Inferior parietal cortex (tissue), 1 donor: ENCODE results near the gene CMSS1.

Experiments used
- DNase-seq: peaks from one replicate; pipeline ENCODE4 v3.0.0-alpha.2; 2016; ENCODE audit errors: extremely low spot score

CMSS1 gene

GRCh38 chr3:100140976-100141375, 323.3 kb downstream of the CMSS1 start:
- DNase-seq = no peak

- no peak for DNase-seq
These were observed 323.9 kb downstream of the CMSS1 start for GRCh38 chr3:100141586-100141985.

- DNase-seq = no peak
These were observed 326.7 kb downstream of the CMSS1 start for GRCh38 chr3:100144255-100144866.

GRCh38 chr3:100149130-100149529, 331.5 kb downstream of the CMSS1 start:
- DNase-seq = no peak

- DNase-seq = no peak
These were observed 332.2 kb downstream of the CMSS1 start for GRCh38 chr3:100149713-100150415.

GRCh38 chr3:100150473-100150872, 332.8 kb downstream of the CMSS1 start:
- DNase-seq = no peak

GRCh38 chr3:100151024-100151707, 333.5 kb downstream of the CMSS1 start:
- no peak for DNase-seq

GRCh38 chr3:100154171-100154570, 336.5 kb downstream of the CMSS1 start:
- no peak for DNase-seq

- DNase-seq = no peak
These were observed 337.5 kb downstream of the CMSS1 start for GRCh38 chr3:100155128-100155527.

GRCh38 chr3:100155590-100155989, 337.9 kb downstream of the CMSS1 start:
- no peak for DNase-seq

GRCh38 chr3:100157685-100158084, 340.0 kb downstream of the CMSS1 start:
- DNase-seq = no peak

- no peak for DNase-seq
These were observed 341.3 kb downstream of the CMSS1 start for GRCh38 chr3:100158918-100159330.

GRCh38 chr3:100159331-100160153, 341.9 kb downstream of the CMSS1 start:
- DNase-seq = no peak

GRCh38 chr3:100160521-100160920, 342.9 kb downstream of the CMSS1 start:
- no peak for DNase-seq

- DNase-seq = no peak
These were observed 346.1 kb downstream of the CMSS1 start for GRCh38 chr3:100163787-100164186.

- no peak for DNase-seq
These were observed 347.1 kb downstream of the CMSS1 start for GRCh38 chr3:100164743-100165142.

- DNase-seq = no peak
These were observed 348.4 kb downstream of the CMSS1 start for GRCh38 chr3:100165926-100166550.

- no peak for DNase-seq
These were observed 351.7 kb downstream of the CMSS1 start for GRCh38 chr3:100169201-100169920.

- DNase-seq = no peak
These were observed 352.8 kb downstream of the CMSS1 start for GRCh38 chr3:100170486-100170885.

- DNase-seq = no peak
These were observed 353.7 kb downstream of the CMSS1 start for GRCh38 chr3:100171211-100171914.
